HG03378 (cell line): Measurements from ENCODE around the gene LRP4.

Source experiments
- ATAC-seq: cut with Tn5 transposase; IDR thresholded peaks from one replicate; pipeline ENCODE4 v1.9.1; 2021; ENCODE audit warnings: mild to moderate bottlenecking, moderate library complexity; ENCODE audit not compliant: unreplicated experiment

LRP4 gene

DNA sequence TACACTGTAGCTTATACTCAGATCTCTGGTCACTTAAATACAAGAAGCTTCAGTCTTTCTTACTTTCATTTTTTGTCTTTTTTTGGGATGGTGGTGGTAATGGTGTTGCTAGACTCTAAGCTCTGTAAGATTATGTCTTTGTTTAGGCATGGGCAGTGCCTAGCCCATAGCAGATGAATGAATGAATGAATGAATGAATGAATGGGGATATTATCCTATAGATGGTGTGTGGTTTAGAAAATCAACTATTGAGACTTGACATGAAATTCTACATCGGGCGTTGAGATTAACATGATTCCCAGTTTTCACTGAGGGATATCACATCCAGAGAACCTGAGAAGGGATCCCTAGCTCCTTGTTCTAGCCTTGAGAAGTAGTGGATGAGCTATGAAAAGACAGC, 62.5 kb downstream of the LRP4 start:
- ATAC-seq = no peak

GRCh38 chr11:46855167-46855566, 63.2 kb downstream of the LRP4 start:
- no peak for ATAC-seq

GRCh38 chr11:46850829-46851380, 67.4 kb downstream of the LRP4 start:
- no peak for ATAC-seq

- no peak for ATAC-seq
Observed at GRCh38 chr11:46849631-46850030, 68.7 kb downstream of the LRP4 start.

DNA sequence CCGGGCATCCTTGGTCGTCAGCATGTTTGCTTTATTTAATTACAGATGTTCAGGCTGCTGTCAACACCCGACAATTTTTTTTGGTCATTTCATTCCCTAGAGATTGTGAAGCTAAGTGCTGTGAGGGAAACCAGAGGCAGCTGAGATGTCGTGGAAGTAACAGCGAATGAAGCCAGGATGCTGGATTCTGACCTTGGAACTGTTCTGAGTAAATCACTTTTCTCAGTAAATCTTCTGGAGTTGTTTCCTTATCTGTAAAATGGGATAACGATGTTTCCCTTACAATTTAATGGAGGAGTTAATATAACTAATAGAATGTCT, 71.9 kb downstream of the LRP4 start:
- ATAC-seq = peak; percentile 5

GRCh38 chr11:46845740-46846509, 72.4 kb downstream of the LRP4 start, which contains the start of gene CKAP5:
TSS of gene CKAP5 (minus strand) at chr11:46846280. CDS start at chr11:46821231, 25,049 bp downstream.
- ATAC-seq = peak; percentile 92

- no peak for ATAC-seq
Observed at GRCh38 chr11:46845440-46845739, 73.0 kb downstream of the LRP4 start.

GRCh38 chr11:46840116-46840515, 78.2 kb downstream of the LRP4 start:
- ATAC-seq = no peak

GRCh38 chr11:46838501-46838900, 79.8 kb downstream of the LRP4 start:
- ATAC-seq = no peak

- no peak for ATAC-seq
Observed at GRCh38 chr11:46837860-46838259, 80.5 kb downstream of the LRP4 start.

DNA sequence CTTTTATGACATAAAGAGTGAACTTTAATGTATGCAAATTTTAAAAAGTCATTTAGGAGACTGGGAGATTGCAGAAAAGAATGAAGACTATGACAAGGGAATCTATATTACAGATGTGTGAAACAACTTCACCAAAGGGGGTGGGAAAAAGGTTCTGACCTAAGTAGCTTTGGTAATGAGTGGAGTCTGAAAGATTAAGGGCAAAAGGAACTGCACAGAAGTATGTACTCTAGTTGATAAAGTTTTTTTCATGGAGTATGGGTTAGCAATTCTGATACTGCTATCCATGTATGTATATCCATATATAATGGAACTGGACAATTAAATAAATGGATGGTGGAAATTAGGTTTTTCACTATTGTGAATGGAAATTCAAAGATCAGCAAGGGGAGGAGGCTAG, 81.5 kb downstream of the LRP4 start:
- ATAC-seq = no peak

- no peak for ATAC-seq
Observed at GRCh38 chr11:46836431-46836830, 81.9 kb downstream of the LRP4 start.

GRCh38 chr11:46835897-46836296, 82.5 kb downstream of the LRP4 start:
- no peak for ATAC-seq

- no peak for ATAC-seq
Observed at GRCh38 chr11:46834821-46835220, 83.5 kb downstream of the LRP4 start.

DNA sequence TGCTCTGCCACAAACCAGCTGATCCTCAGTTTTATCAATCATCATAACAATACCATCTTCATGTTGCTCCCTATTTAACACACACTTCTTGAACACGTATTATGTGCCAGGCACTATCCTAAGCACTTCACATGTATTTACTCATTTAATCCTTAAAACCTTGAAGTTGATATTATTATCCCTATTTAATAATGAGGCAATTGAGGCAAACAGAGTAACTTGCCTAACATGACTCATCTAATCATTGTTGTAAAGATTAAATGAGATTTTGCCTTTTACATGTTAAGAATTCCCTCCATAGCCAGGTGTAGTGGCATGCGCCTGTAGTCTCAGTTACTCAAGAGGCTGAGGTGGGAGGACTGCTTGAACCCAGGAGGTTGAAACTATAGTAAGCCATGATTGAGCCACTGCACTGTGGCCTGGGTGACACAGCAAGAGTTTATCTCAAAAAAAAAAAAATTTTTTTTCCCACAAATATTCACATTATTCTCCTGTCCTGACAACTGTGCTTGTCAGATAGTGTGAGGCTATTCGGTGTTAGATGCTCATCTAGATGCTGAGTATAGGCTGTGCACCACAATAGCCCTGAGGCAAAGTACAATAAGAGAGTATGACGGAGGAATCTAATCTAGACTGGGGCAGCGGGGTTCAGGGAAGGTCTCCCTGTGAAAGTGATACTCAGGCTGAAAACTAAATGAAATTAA, 85.7 kb downstream of the LRP4 start:
- ATAC-seq = no peak

GRCh38 chr11:46827995-46828394, 90.4 kb downstream of the LRP4 start:
- ATAC-seq = no peak

- peak; percentile 73 for ATAC-seq
Observed at GRCh38 chr11:46826310-46827044, 91.9 kb downstream of the LRP4 start.

DNA sequence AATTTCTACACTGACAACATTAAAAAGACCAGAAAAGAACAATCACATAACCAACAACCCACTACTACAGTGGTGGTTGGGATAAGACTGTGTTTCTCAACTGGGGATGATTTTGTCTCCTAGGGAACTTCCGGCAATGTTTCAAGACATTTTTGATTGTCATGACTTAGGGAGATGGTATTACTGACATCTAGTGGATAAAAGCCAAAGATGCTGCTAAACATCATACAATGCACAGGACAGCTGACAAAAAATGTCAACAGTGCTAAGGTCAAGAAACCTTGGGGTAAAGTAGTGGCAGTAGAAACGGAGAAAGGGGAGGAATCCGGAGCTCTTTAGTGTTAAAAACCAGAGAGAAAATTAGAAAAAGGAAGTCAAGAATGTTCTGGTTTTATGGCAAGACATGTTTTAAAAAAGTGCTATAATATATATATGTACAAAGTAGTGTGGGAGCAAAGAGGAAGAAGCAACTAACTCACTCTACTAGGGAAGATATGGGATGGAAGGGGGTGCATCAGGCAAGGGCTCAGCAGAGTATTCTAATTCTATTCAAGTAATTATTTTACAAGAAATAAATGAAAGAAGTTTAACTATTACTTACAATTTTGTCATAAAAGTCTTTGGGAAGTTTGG, 109.4 kb downstream of the LRP4 start:
- ATAC-seq = no peak
